Measurements from ENCODE around the gene LY9.

DNA sequence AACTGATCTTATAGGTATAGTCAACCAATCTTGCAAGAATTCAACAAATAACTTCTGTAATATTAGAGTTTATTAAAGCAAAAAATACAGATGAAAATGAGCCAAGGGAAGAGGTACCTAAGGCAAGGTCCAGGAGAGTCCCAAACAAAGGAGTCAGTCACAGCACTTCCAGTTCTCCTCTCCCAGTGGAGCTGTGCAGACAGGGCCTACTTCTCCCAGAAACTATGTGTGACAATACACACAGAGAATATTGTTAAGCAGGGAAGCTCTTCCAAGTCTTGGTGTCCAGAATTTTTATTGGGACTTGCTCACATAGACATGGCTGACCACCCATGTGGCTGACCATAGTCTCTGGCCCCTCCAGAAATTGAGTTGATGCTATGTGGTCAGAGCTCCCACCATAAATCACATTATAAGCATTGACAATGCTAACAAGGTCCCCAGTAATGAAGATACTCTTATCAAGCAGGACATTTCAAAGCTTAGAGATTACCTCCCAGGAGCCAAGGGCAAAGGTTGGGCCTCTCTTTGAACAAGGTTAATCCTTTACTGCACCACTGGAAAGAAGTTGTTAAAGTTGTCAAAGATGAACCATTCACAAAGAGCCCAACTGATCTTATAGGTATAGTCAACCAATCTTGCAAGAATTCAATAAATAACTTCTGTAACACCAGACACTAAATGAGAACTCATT lies 70.2 kb downstream of the LY9 start:
- TF ChIP-seq, protein P1, sequence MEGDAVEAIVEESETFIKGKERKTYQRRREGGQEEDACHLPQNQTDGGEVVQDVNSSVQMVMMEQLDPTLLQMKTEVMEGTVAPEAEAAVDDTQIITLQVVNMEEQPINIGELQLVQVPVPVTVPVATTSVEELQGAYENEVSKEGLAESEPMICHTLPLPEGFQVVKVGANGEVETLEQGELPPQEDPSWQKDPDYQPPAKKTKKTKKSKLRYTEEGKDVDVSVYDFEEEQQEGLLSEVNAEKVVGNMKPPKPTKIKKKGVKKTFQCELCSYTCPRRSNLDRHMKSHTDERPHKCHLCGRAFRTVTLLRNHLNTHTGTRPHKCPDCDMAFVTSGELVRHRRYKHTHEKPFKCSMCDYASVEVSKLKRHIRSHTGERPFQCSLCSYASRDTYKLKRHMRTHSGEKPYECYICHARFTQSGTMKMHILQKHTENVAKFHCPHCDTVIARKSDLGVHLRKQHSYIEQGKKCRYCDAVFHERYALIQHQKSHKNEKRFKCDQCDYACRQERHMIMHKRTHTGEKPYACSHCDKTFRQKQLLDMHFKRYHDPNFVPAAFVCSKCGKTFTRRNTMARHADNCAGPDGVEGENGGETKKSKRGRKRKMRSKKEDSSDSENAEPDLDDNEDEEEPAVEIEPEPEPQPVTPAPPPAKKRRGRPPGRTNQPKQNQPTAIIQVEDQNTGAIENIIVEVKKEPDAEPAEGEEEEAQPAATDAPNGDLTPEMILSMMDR (IDR thresholded peaks at IDR 0.05), result no peak
- no peak for TF ChIP-seq POLR2A (IDR thresholded peaks at IDR 0.05)

All from testis (tissue), 2 donors.